CMK (cell line): ENCODE results near the gene OGN.
"Not testable (repeated sequence)": the region's sequence is repeated elsewhere in the genome, so short reads cannot be mapped to it uniquely, and the experiment has no call there.

Source experiments
- DNase-seq: peaks from one replicate; pipeline ENCODE4 v3.0.0-alpha.2; 2010; ENCODE audit warnings: low read depth

OGN gene, protein sequence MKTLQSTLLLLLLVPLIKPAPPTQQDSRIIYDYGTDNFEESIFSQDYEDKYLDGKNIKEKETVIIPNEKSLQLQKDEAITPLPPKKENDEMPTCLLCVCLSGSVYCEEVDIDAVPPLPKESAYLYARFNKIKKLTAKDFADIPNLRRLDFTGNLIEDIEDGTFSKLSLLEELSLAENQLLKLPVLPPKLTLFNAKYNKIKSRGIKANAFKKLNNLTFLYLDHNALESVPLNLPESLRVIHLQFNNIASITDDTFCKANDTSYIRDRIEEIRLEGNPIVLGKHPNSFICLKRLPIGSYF

DNA sequence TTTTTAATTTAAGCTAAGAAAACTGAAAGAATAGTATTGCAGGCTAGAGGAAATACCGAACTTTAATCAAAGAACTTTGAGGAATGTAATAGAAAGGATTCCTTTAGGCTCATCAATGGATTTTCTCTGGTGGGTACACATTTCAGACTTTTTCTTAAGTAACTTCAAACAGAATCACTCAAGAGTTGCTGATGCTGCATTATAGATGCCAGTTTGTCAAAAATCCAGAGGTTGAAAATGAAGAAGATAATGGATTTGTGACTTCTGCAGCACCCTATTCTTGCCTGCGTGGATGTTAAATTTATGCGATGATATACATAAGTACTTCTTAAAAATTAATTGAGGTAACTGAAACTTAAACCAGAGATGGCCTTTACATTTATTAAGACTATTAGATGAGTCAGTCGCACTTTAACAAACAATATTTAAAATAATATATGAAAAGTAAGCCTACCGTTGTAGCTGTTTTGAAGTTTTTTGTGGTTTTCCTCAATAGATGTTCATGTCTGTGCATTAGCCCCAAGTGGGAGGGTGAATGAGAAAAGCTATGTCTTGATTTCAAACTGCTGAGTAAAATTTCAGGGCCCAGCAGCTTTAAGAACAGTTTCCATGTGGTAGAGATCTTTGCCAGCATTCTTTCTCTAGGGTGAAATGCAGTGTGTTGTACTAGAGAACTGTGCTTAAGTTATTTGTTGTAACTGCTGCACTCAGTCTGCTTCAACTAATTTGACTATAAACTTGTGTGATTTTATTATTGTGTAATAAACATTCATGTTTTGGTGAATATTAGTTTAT, at the start of gene OGN:
Gene OGN (minus strand): TSS at position 537 of the 795 bp plus-strand sequence. CDS start 1,171 bp downstream, outside the sequence.
- no peak for DNase-seq

DNA sequence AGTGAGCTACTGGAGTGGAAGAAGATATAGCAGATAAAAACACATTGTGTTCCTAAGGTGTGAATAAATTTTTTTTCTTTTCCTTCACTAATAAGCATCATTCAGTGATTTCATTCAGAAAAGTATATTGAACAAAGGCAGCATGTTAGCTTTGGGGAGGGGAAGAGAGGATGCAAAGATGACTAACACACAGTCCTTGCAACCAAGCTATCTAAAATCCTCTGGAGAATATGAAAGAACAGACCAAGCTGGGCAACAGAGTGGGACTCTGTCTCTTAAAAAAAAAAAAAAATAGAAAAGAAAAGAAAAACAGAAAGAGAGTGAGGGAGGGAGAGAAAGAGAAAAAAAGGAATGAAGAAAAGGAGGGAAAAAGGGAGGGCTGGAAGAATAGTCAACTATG, 42.2 kb upstream of the OGN start:
- no peak for DNase-seq

GRCh38 chr9:92444841-92445240, 40.5 kb upstream of the OGN start:
- no peak for DNase-seq

- no peak for DNase-seq
Measured at GRCh38 chr9:92440751-92441046, 36.3 kb upstream of the OGN start.

DNA sequence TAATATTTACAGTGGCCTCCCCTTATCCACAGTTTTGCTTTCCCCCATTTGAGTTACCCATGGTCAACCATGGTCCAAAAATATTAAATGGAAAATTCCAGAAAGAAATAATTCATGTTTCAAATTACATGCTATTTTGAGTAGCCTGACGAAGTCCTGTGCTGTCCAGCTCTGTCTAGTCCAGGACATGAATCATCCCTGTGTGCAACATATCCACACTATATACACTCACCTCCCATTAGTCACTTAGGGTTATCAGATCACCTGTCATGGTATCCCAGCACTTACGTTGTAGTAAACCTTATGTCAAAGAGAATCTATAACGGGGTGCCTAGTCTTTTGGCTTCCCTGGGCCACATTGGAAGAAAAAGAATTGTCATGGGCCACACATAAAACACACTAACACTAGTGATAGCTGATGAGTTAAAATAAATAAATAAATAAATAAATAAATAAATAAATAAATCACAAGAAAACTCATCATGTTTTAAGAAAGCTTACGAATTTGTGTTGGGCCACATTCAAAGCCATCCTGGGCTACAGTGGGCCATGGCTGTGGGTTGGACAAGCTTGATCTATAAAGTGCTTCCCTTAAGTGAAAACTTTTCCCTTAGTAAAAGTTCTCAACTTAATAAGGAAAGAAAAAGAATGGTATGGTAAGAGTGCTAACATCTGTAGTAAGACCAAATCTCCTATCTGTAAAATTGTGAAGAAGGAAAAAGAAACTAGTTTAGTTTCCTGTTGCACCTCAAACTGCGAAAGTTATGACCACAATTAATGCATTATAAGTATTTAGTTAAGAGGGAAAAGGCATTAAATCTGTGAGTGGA, 35.8 kb upstream of the OGN start:
- DNase-seq, result no peak

- no peak for DNase-seq
Measured at GRCh38 chr9:92438900-92439526, 34.6 kb upstream of the OGN start.

GRCh38 chr9:92435263-92435662, 30.9 kb upstream of the OGN start:
- DNase-seq, result no peak

GRCh38 chr9:92432972-92433548, 28.7 kb upstream of the OGN start:
- DNase-seq, result no peak

DNA sequence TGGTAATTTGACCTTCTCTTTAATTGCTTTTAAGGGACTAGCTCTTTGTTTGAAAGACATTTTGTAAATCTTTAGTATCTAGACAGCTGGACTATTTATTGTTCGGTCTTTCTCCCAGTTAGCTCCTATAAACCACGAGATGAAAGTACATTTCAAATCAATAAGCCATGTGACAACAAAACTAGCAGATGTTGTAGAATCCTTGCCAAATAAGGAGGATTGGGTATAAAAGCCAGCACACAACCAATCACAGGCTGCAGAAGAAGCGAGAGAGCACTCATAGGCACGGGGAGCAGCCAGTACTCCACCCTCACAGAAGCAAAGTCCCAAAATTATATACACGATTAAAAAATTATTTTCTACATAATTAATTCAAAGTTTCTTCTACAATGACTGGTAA, 28.0 kb upstream of the OGN start:
- DNase-seq, result no peak

GRCh38 chr9:92429836-92430235, 25.5 kb upstream of the OGN start:
- DNase-seq, result no peak

DNA sequence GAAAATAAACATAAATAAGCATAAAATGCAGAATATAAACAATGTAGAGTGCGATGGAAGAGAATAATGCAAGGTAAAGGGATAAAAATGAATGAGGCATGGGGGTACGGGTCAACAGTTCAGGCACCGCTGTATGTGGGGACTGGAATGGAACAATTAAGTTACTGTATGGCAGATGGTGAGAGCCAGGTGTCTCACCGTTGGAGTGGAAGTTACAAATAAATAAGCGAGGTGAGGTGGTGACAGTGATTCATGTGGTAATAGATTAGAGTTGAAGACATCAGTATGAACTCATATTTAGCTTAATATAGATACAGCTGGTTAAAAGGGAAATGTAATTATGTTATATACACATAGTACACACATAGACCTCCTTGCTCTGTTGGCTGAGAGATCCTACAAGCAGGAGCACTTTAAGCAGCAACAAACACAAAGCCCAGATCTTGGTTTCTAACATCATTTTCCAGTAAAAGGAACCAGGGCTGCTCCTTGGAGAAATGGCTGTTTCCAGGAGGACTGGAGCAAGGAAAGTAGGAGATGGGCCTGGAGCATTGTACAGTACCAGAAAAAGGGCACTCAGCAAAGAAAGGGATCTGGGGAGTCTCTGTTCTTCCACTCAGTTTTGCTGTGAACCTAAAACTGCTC, 22.2 kb upstream of the OGN start:
- DNase-seq, result no peak

GRCh38 chr9:92425474-92425873, 21.1 kb upstream of the OGN start:
- no peak for DNase-seq

- no peak for DNase-seq
Measured at GRCh38 chr9:92424340-92424739, 20.0 kb upstream of the OGN start, which contains the start of gene OMD. TSS of gene OMD (minus strand) at chr9:92424471. CDS start at chr9:92417558, 6,913 bp downstream.

- no peak for DNase-seq
Measured at GRCh38 chr9:92423612-92424011, 19.2 kb upstream of the OGN start.

DNA sequence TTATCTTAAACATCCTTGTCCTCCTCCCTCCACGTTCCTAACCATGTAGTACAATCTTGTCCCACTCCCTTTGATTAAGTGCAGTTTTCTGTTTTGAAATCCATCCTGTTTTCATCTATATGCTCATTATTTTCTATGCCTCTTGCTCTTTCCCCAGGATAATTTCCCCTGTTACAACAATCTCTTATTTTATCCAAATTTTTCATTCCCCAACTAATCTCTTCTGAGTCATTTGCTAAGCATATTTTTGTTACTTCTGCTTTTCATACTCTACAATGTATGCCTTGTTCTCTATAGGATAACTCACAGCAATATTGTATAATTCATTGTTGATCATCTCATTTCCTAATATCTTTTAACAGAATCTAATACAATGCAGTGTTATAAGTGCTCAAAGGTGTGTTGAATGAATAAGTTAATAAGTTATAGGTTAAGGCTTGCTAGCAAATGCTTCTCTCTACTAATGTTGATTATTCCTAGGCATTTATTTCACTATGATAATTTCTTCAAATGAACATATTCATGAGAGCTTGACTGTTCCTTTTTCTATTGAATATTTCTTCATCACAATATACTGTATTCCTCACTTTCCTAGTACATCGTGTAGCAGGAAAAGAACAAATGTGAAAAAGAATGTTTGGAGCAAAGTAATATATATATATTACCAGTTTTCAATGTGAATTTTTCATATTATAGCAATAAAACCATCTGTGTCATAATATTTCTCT, 18.4 kb upstream of the OGN start:
- no peak for DNase-seq

GRCh38 chr9:92414566-92414965, 10.2 kb upstream of the OGN start:
- no peak for DNase-seq

DNA sequence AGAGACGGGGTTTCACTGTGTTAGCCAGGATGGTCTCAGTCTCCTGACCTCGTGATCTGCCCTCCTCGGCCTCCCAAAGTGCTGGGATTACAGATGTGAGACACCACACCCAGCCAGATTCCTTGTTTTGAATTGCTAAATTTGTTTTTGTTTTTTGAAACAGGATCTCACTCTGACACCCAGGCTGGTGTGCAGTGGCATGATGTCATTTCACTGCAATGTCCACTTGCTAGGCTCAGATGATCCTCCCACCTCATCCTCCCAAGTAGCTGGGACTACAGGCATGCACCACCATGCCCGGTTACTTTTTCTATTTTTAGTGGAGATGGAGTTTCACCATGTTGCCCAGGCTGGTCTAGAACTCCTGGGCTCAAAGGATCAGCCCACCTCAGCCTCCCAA, 6.8 kb upstream of the OGN start:
- not testable (repeated sequence) for DNase-seq

- no peak for DNase-seq
Measured at GRCh38 chr9:92408747-92409478, 4.5 kb upstream of the OGN start.

DNA sequence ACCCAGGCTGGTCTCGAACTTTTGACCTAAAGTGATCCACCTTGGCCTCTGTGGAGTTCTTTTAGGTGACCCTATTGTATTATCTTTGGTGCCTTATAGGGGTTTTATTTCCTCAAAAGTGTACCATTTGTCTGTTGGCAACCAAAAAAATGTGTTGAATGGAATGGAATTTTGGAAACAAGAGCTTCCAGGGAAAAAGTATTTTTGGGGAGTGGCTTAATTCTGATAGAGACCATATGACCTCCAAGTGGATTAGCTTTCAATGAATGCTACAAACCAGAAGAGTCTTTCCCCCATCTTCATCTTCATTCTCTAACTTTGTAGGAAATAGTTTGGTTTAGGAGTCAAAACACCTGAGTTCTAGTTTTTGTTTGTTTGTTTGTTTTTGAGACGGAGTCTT, 3.4 kb upstream of the OGN start:
- no peak for DNase-seq

GRCh38 chr9:92406477-92406876, 2.1 kb upstream of the OGN start:
- DNase-seq, result no peak
